Measurements from ENCODE around the gene DNAH3.

- no peak for TF ChIP-seq EZH2 (IDR thresholded peaks at IDR 0.05; ENCODE audit: insufficient read depth, poor library complexity, severe bottlenecking)
- no peak for TF ChIP-seq EZH2phosphoT487 (IDR thresholded peaks at IDR 0.05; ENCODE audit: insufficient read depth, low read depth)
These were observed 163.6 kb downstream of the DNAH3 start for GRCh38 chr16:20987049-20987448.

All from GM23248 (cell line).